Uterus (tissue), 2 donors: ENCODE data around the gene BCAR1.

Source experiments
- POLR2A ChIP-seq, 2 donors: fragments of 450-650 bp; IDR thresholded peaks; one replicate each; pipeline ENCODE4 v1.6.1; 2016; ENCODE audit warnings: antibody characterized with exemption in 2 of 2, mild to moderate bottlenecking in 1 of 2, moderate library complexity in 1 of 2
- TF ChIP-seq, protein P1 (sequence below), 4 experiments: fragments of 200-600 bp in 2 of 4; fragments of 450-650 bp in 2 of 4; sonication (generic) in 2 of 4; IDR thresholded peaks; one replicate each; pipeline ENCODE4 v1.5.1; 2016 to 2019; ENCODE audit warnings: antibody characterized with exemption in 4 of 4, mild to moderate bottlenecking in 2 of 4, moderate library complexity in 1 of 4

- no peak for TF ChIP-seq POLR2A (IDR thresholded peaks at IDR 0.05)
- TF ChIP-seq, protein P1, sequence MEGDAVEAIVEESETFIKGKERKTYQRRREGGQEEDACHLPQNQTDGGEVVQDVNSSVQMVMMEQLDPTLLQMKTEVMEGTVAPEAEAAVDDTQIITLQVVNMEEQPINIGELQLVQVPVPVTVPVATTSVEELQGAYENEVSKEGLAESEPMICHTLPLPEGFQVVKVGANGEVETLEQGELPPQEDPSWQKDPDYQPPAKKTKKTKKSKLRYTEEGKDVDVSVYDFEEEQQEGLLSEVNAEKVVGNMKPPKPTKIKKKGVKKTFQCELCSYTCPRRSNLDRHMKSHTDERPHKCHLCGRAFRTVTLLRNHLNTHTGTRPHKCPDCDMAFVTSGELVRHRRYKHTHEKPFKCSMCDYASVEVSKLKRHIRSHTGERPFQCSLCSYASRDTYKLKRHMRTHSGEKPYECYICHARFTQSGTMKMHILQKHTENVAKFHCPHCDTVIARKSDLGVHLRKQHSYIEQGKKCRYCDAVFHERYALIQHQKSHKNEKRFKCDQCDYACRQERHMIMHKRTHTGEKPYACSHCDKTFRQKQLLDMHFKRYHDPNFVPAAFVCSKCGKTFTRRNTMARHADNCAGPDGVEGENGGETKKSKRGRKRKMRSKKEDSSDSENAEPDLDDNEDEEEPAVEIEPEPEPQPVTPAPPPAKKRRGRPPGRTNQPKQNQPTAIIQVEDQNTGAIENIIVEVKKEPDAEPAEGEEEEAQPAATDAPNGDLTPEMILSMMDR (IDR thresholded peaks at IDR 0.05): no peak
Observed at GRCh38 chr16:75231570-75231969, 19.9 kb downstream of the BCAR1 start.
